Activated B cell treated with CpG ODN at 0.5 μM for 24 hours (primary cell): ENCODE results near the gene APOA5. TPM values are rescaled to one million over a fixed set of nuclear protein-coding genes. Genes with fewer than 3 reads are reported as not detected.
"Not testable (repeated sequence)": the region's sequence is repeated elsewhere in the genome, so short reads cannot be mapped to it uniquely, and the experiment has no call there.

Experiments
- ATAC-seq: fragments of 200-7000 bp; cut with Tn5 transposase; one replicate; pipeline ENCODE4 v1.10.0; 2021; ENCODE audit warnings: low read depth, mild to moderate bottlenecking, moderate library complexity
- CTCF ChIA-PET: fragments of 350-600 bp; sonication (Branson Sonifier 250); formaldehyde crosslinking; loops from one replicate; lab custom pipeline; 2021; ENCODE audit warnings: antibody characterized with exemption; lab: Charles Lee
- POLR2A ChIA-PET: fragments of 350-600 bp; sonication (Branson Sonifier 250); formaldehyde crosslinking; loops from one replicate; lab custom pipeline; 2021; ENCODE audit warnings: antibody characterized with exemption; lab: Charles Lee
- DNase-seq: peaks from one replicate; pipeline ENCODE4 v3.0.0; 2022
- H3K27ac Mint-ChIP-seq: one replicate; pipeline ENCODE4 v1.8.0; 2020; ENCODE audit warnings: mixed read lengths
- H3K27me3 Mint-ChIP-seq: one replicate; pipeline ENCODE4 v1.8.0; 2021; ENCODE audit warnings: mixed read lengths
- H3K36me3 Mint-ChIP-seq: one replicate; pipeline ENCODE4 v1.8.0; 2021; ENCODE audit warnings: low read depth, mixed read lengths
- H3K4me1 Mint-ChIP-seq: one replicate; pipeline ENCODE4 v1.8.0; 2021; ENCODE audit warnings: mixed read lengths
- H3K4me3 Mint-ChIP-seq: one replicate; pipeline ENCODE4 v1.8.0; 2020; ENCODE audit warnings: mild to moderate bottlenecking, mixed read lengths
- H3K9me3 Mint-ChIP-seq: one replicate; pipeline ENCODE4 v1.8.0; 2020; ENCODE audit warnings: mixed read lengths
- intact Hi-C: fragments of 100-400 bp; cut with micrococcal nuclease; formaldehyde crosslinking; loops from one replicate; pipeline ENCODE4 v1.15.1; 2024
- total RNA-seq: library from RNA; stranded (reverse); gene quantifications from 2 replicates; pipeline ENCODE4 v1.2.3, GENCODE V29; 2022
- TF ChIP-seq, protein P1 (sequence below): fragments of 200-600 bp; IDR thresholded peaks from one replicate; pipeline ENCODE4 v1.8.0; 2022; ENCODE audit warnings: antibody characterized with exemption, mild to moderate bottlenecking

The APOA5 gene
- total RNA-seq, 1 donor from 2014 or later = not detected

DNA sequence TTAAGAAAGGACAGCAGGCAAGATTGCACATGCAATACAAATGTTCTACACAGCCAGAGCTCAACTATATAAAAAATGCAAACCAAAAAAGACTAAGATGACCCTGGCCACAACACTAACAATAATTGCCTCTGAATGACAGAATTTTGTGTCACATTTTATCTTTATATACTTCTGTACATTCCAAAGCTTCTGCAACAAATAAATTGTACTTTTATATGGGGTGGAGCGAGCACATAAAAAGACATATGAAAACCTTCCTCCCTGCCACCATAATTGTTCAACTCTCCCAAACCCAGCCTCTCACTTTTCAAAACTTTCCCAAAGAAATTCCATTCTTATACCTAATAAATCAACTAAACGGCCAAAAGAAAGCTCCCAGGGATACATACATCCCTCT lies 29.5 kb downstream of the APOA5 start:
- intact Hi-C loops = no loop called here
- Mint-ChIP-seq H3K4me3 (no peak overlapping the region), H3K36me3 (peaks cover 84% of the 10 kb centered on the region), H3K9me3 (no peaks in the 10 kb centered on the region), H3K27me3 (no peaks in the 10 kb centered on the region), H3K4me1 (no peaks in the 10 kb centered on the region), H3K27ac (no peak overlapping the region)
- DNase-seq = no peak
- CTCF ChIA-PET = interaction anchor here (1.4 kb wide), 1 partner anchor 19 kb away, joined by 3 read pairs; no protein-coding TSS in a partner anchor
- ATAC-seq = no peak
- POLR2A ChIA-PET = no interaction called here
- TF ChIP-seq, protein P1, sequence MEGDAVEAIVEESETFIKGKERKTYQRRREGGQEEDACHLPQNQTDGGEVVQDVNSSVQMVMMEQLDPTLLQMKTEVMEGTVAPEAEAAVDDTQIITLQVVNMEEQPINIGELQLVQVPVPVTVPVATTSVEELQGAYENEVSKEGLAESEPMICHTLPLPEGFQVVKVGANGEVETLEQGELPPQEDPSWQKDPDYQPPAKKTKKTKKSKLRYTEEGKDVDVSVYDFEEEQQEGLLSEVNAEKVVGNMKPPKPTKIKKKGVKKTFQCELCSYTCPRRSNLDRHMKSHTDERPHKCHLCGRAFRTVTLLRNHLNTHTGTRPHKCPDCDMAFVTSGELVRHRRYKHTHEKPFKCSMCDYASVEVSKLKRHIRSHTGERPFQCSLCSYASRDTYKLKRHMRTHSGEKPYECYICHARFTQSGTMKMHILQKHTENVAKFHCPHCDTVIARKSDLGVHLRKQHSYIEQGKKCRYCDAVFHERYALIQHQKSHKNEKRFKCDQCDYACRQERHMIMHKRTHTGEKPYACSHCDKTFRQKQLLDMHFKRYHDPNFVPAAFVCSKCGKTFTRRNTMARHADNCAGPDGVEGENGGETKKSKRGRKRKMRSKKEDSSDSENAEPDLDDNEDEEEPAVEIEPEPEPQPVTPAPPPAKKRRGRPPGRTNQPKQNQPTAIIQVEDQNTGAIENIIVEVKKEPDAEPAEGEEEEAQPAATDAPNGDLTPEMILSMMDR = no peak

DNA sequence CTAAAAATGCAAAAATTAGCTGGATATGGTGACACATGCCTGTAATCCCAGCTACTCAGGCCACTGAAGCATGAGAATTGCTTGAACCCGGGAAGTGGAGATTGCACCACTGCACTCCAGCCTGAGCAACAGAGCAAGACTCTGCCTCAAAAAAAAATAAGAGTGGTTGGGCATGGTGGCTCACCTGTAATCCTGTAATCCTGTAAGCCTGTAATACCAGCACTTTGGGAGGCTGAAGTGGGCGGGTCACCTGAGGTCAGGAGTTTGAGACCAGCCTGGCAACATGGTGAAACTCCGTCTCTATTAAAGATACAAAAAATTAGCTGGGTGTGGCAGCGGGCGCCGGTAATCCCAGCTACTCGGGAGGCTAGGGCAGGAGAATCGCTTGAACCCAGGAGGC lies 35.6 kb downstream of the APOA5 start:
- H3K4me3 Mint-ChIP-seq, H3K27ac Mint-ChIP-seq, intact Hi-C loops, CTCF ChIA-PET, DNase-seq, POLR2A ChIA-PET, H3K27me3 Mint-ChIP-seq, ATAC-seq, H3K9me3 Mint-ChIP-seq, H3K4me1 Mint-ChIP-seq: not testable (repeated sequence)
- H3K36me3 Mint-ChIP-seq = peaks cover 82% of the 10 kb centered on the region

DNA sequence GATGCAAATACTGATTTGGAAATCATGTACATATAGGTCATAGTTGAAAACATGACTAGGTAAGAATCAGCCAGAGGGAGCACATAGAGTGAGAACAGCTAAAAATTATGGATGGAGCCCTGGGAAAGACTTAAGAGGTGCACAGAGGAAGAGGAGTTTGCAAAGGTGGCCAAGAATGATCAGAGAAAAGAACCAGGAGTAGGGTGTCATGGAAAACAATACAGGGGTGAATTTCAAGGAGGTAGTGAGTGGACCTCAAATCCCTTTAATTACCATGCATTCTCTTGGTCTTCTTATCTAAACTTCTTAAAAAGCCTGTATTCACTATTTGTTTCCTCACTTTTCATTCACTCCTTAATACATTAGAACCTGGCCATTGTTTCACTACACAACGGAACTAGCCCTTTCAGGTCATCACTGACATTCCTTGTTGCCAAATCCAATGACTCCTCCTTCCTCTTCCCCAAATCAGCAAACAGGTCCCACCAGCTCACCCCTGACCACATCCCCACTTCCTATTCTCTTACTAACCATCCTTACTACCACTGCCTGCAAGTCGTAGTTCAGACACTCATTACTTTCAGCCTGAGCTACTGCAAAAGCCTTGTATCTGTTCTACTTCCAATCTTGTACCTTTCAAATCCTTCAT lies 41.5 kb downstream of the APOA5 start:
- Mint-ChIP-seq H3K27me3 (no peaks in the 10 kb centered on the region), H3K4me3 (no peak overlapping the region), H3K36me3 (peaks cover 55% of the 10 kb centered on the region), H3K27ac (no peak overlapping the region), H3K4me1 (no peaks in the 10 kb centered on the region), H3K9me3 (no peaks in the 10 kb centered on the region)
- DNase-seq (no peak), ATAC-seq (no peak)
- intact Hi-C loops = no loop called here
- TF ChIP-seq, protein P1 = no peak
- ChIA-PET POLR2A (no interaction called here), CTCF (interaction anchor here (1.5 kb wide), 1 partner anchor 15 kb away, joined by 3 read pairs; no protein-coding TSS in a partner anchor)

- Mint-ChIP-seq H3K36me3 (peaks cover 10% of the 10 kb centered on the region), H3K9me3 (no peaks in the 10 kb centered on the region), H3K4me1 (no peaks in the 10 kb centered on the region), H3K27ac (no peak overlapping the region), H3K4me3 (no peak overlapping the region), H3K27me3 (no peaks in the 10 kb centered on the region)
- TF ChIP-seq, protein P1 = no peak
- ChIA-PET POLR2A (no interaction called here), CTCF (interaction anchor here (1.4 to 2.9 kb wide), 2 partner anchors 10 to 363 kb away, joined by 5 to 16 read pairs; no protein-coding TSS in a partner anchor)
- no peak for DNase-seq
- intact Hi-C loops = loop anchor here (1.0 kb wide), 1 partner anchor 10 kb away; no protein-coding TSS in a partner anchor
- ATAC-seq = no peak
These were observed 49.6 kb downstream of the APOA5 start for GRCh38 chr11:116742104-116742503.

GRCh38 chr11:116740741-116741140 lies 50.9 kb downstream of the APOA5 start:
- DNase-seq = no peak
- peaks cover 5% of the 10 kb centered on the region for H3K36me3 Mint-ChIP-seq
- H3K27ac Mint-ChIP-seq = no peak overlapping the region
- no peaks in the 10 kb centered on the region for H3K4me1 Mint-ChIP-seq
- ChIA-PET CTCF (interaction anchor here (2.9 kb wide), 1 partner anchor 8 kb away, joined by 16 read pairs; no protein-coding TSS in a partner anchor), POLR2A (no interaction called here)
- H3K9me3 Mint-ChIP-seq = no peaks in the 10 kb centered on the region
- intact Hi-C loops = no loop called here
- ATAC-seq = no peak
- no peaks in the 10 kb centered on the region for H3K27me3 Mint-ChIP-seq
- H3K4me3 Mint-ChIP-seq = no peak overlapping the region
- TF ChIP-seq, protein P1 = no peak

Other genes with a start within 250 kb of the APOA5 start
- 18.4 and 18.8 TPM in 2 replicates for gene BUD13, start 18.9 kb downstream of the APOA5 start, total RNA-seq
- 69.0 and 78.7 TPM in 2 replicates for gene ZPR1, start 3.9 kb downstream of the APOA5 start, total RNA-seq
- gene APOA4, start 31.4 kb upstream of the APOA5 start, total RNA-seq = not detected in 2 replicates
- gene APOC3, start 38.0 kb upstream of the APOA5 start, total RNA-seq = not detected in 2 replicates
- gene APOA1, start 45.7 kb upstream of the APOA5 start, total RNA-seq = 0.31 TPM in 1 of 2 replicates, not detected in the other